K562 (cell line): ENCODE measurements around the gene SRD5A1.

Source experiments
- BDP1 ChIP-seq: IDR thresholded peaks from 3 replicates; pipeline ENCODE4 v1.6.1; 2011; ENCODE audit not compliant: insufficient read length, insufficient read depth
- CBFA2T3 ChIP-seq: fragments of 450-650 bp; IDR thresholded peaks from 2 replicates; pipeline ENCODE4 v1.6.1; 2017
- CHD2 ChIP-seq: IDR thresholded peaks from 2 replicates; pipeline ENCODE4 v1.6.1; 2011; ENCODE audit warnings: low read depth, low read length
- GABPA ChIP-seq: fragments of 200-800 bp; sonication (Bioruptor generic); conservative IDR thresholded peaks from 2 replicates; pipeline ENCODE4 v1.6.1; 2016; ENCODE audit warnings: low read depth, missing genetic modification characterization, missing compliant biosample characterization
- HDGF ChIP-seq: fragments of 450-650 bp; IDR thresholded peaks from 2 replicates; pipeline ENCODE4 v1.6.1; 2016
- HNRNPL ChIP-seq: fragments of 200-400 bp; formaldehyde crosslinking; IDR thresholded peaks from 2 replicates; pipeline ENCODE4 v1.6.1; 2017; ENCODE audit warnings: low read depth, mild to moderate bottlenecking, low read length
- JUNB ChIP-seq: fragments of 450-650 bp; formaldehyde crosslinking; conservative IDR thresholded peaks from 2 replicates; pipeline ENCODE4 v1.4.0; 2020; ENCODE audit warnings: mild to moderate bottlenecking
- JUND ChIP-seq, 2 experiments: IDR thresholded peaks; 2 replicates in 1 of 2; 3 replicates in 1 of 2; pipeline ENCODE4 v1.6.1; 2011; ENCODE audit warnings: borderline replicate concordance in 2 of 2, low read depth in 2 of 2, low read length in 2 of 2, improper control_type of control experiment in 1 of 2, missing biosample characterization in 1 of 2, missing genetic modification characterization in 1 of 2, missing genetic modification reagents in 1 of 2
- POLR2A ChIP-seq: fragments of 450-650 bp; conservative IDR thresholded peaks from 2 replicates; pipeline ENCODE4 v1.6.1; 2016
- SP2 ChIP-seq: IDR thresholded peaks from 2 replicates; pipeline ENCODE4 v1.6.1; 2011; ENCODE audit warnings: mild to moderate bottlenecking, low read depth, low read length, moderate library complexity; ENCODE audit not compliant: poor library complexity, severe bottlenecking; ENCODE audit errors: extremely low read depth
- ZFP36 ChIP-seq: fragments of 150-350 bp; IDR thresholded peaks from 2 replicates; pipeline ENCODE4 v1.6.1; 2018; ENCODE audit warnings: low read length, low read depth; ENCODE audit not compliant: partially characterized antibody
- TF ChIP-seq, protein P1 (sequence below), 3 experiments: IDR thresholded peaks in 2 of 3; conservative IDR thresholded peaks in 1 of 3; 2 replicates each; pipeline ENCODE4 v1.5.1; 2011 to 2012; ENCODE audit warnings: low read length in 3 of 3, mild to moderate bottlenecking in 3 of 3, control low read depth in 2 of 3, improper control_type of control experiment in 1 of 3, inconsistent platforms in 1 of 3, low read depth in 1 of 3, mixed read lengths in 1 of 3, moderate library complexity in 1 of 3; ENCODE audit not compliant: insufficient read depth in 2 of 3

GRCh38 chr5:6718161-6718681 lies 85.0 kb downstream of the SRD5A1 start:
- TF ChIP-seq CHD2 (no peak), JUND (IDR thresholded peaks at IDR 0.05; ENCODE audit: borderline replicate concordance, low read depth, low read length) (no peak), JUND (tag; IDR thresholded peaks at IDR 0.05; ENCODE audit: borderline replicate concordance, low read depth, low read length) (no peak), HNRNPL (no peak), SP2 (no peak), CBFA2T3 (no peak), GABPA (no peak), BDP1 (no peak), ZFP36 (no peak), HDGF (no peak), POLR2A (no peak), JUNB (no peak)
- TF ChIP-seq, protein P1, sequence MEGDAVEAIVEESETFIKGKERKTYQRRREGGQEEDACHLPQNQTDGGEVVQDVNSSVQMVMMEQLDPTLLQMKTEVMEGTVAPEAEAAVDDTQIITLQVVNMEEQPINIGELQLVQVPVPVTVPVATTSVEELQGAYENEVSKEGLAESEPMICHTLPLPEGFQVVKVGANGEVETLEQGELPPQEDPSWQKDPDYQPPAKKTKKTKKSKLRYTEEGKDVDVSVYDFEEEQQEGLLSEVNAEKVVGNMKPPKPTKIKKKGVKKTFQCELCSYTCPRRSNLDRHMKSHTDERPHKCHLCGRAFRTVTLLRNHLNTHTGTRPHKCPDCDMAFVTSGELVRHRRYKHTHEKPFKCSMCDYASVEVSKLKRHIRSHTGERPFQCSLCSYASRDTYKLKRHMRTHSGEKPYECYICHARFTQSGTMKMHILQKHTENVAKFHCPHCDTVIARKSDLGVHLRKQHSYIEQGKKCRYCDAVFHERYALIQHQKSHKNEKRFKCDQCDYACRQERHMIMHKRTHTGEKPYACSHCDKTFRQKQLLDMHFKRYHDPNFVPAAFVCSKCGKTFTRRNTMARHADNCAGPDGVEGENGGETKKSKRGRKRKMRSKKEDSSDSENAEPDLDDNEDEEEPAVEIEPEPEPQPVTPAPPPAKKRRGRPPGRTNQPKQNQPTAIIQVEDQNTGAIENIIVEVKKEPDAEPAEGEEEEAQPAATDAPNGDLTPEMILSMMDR (IDR thresholded peaks at IDR 0.05 in 2 of 3, conservative IDR thresholded peaks at IDR 0.05 in 1 of 3; ENCODE audit: insufficient read depth in 2 of 3, low read depth in 1 of 3, low read length in 3 of 3) = no peak
